Left ventricle myocardium inferior (tissue), 1 donor: ENCODE data around the gene NPY2R. TPM values are rescaled to one million over a fixed set of nuclear protein-coding genes. Genes with fewer than 3 reads are reported as not detected.

Source experiments
- DNase-seq: peaks from one replicate; pipeline ENCODE4 v3.0.0-alpha.2; 2020
- H3K27ac ChIP-seq: fragments of 200-600 bp; replicated peaks from 2 replicates; pipeline ENCODE4 v1.8.0; 2021
- H3K27me3 ChIP-seq: fragments of 200-600 bp; 2 replicates; pipeline ENCODE4 v1.8.0; 2021; ENCODE audit warnings: low read depth
- H3K36me3 ChIP-seq: fragments of 200-600 bp; 2 replicates; pipeline ENCODE4 v1.8.0; 2021
- H3K4me1 ChIP-seq: fragments of 200-600 bp; 2 replicates; pipeline ENCODE4 v1.8.0; 2021
- H3K4me3 ChIP-seq: fragments of 200-600 bp; 2 replicates; pipeline ENCODE4 v1.8.0; 2021; ENCODE audit warnings: mild to moderate bottlenecking, moderate library complexity
- H3K9me3 ChIP-seq: fragments of 200-600 bp; replicated peaks from 2 replicates; pipeline ENCODE4 v1.8.0; 2021
- CTCF ChIP-seq: fragments of 200-600 bp; IDR thresholded peaks from 2 replicates; pipeline ENCODE4 v1.8.0; 2021; ENCODE audit warnings: antibody characterized with exemption, mild to moderate bottlenecking, borderline replicate concordance
- intact Hi-C: fragments of 100-400 bp; cut with micrococcal nuclease; formaldehyde crosslinking; loops from one replicate; pipeline ENCODE4 v1.11.0; 2022
- total RNA-seq: library from RNA; stranded (reverse); fragmentation: NEBNext Ultra II Directional; extraction: Animal tissue kit (Norgen Biotek cat#: 25700); gene quantifications from one replicate; pipeline ENCODE4 v1.2.1, GENCODE V29; 2021
- donor health status: DM: no; HTN: yes; CAD: no; lungs with severe emphysema.

Gene NPY2R
- total RNA-seq, 1 donor from 2014 or later = not detected

- Histone ChIP-seq H3K36me3 (no peaks in the 10 kb centered on the region), H3K27ac (no peak overlapping the region), H3K9me3 (peaks cover 6% of the 10 kb centered on the region), H3K4me3 (no peak overlapping the region), H3K4me1 (no peaks in the 10 kb centered on the region), H3K27me3 (no peaks in the 10 kb centered on the region)
- intact Hi-C loops = no loop called here
- no peak for DNase-seq
- TF ChIP-seq CTCF = no peak
These were observed 25.8 kb downstream of the NPY2R start for GRCh38 chr4:155234206-155234605.

- intact Hi-C loops = no loop called here
- peaks cover 16% of the 10 kb centered on the region for H3K9me3 ChIP-seq
- H3K4me1 ChIP-seq = no peaks in the 10 kb centered on the region
- H3K4me3 ChIP-seq = no peak overlapping the region
- no peak overlapping the region for H3K27ac ChIP-seq
- DNase-seq = no peak
- no peaks in the 10 kb centered on the region for H3K36me3 ChIP-seq
- no peak for TF ChIP-seq CTCF
- no peaks in the 10 kb centered on the region for H3K27me3 ChIP-seq
These were observed 29.1 kb downstream of the NPY2R start for GRCh38 chr4:155237567-155237966.

GRCh38 chr4:155241225-155241624 lies 32.8 kb downstream of the NPY2R start:
- H3K27ac ChIP-seq = no peak overlapping the region
- H3K4me1 ChIP-seq = no peaks in the 10 kb centered on the region
- no peak for DNase-seq
- no peak for TF ChIP-seq CTCF
- no peaks in the 10 kb centered on the region for H3K36me3 ChIP-seq
- peaks cover 16% of the 10 kb centered on the region for H3K9me3 ChIP-seq
- no peaks in the 10 kb centered on the region for H3K27me3 ChIP-seq
- no peak overlapping the region for H3K4me3 ChIP-seq
- intact Hi-C loops = no loop called here

- Histone ChIP-seq H3K27me3 (no peaks in the 10 kb centered on the region), H3K27ac (no peak overlapping the region), H3K4me1 (no peaks in the 10 kb centered on the region), H3K9me3 (peaks cover 15% of the 10 kb centered on the region), H3K4me3 (no peak overlapping the region), H3K36me3 (no peaks in the 10 kb centered on the region)
- no peak for DNase-seq
- intact Hi-C loops = no loop called here
- TF ChIP-seq CTCF = no peak
These were observed 33.2 kb downstream of the NPY2R start for GRCh38 chr4:155241664-155242063.

GRCh38 chr4:155245105-155245504 lies 36.7 kb downstream of the NPY2R start:
- intact Hi-C loops = no loop called here
- no peak for TF ChIP-seq CTCF
- no peaks in the 10 kb centered on the region for H3K4me1 ChIP-seq
- DNase-seq = no peak
- no peaks in the 10 kb centered on the region for H3K27me3 ChIP-seq
- no peak overlapping the region for H3K27ac ChIP-seq
- H3K4me3 ChIP-seq = no peak overlapping the region
- H3K36me3 ChIP-seq = no peaks in the 10 kb centered on the region
- peaks cover 9% of the 10 kb centered on the region for H3K9me3 ChIP-seq
